Measurements from ENCODE around the gene MFAP1.

DNA sequence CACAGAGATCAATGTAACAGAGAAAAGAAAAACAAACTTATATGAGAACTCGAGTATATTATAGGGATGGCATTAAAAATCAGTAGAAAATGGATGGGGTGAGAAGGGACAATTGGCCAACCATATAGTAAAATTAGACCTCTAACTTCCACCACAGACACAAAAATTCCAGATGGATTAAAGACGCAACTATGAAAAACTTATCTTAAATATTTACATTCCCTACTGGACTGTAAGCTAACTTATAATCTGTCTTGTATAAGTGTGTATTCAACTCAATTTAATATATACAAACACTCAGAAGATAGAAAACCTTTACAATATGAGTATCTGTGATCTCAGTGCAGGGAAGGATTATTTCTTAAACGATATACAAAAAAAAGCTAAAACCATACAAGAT, 3.0 kb downstream of the MFAP1 start:
- TF ChIP-seq, protein P1, sequence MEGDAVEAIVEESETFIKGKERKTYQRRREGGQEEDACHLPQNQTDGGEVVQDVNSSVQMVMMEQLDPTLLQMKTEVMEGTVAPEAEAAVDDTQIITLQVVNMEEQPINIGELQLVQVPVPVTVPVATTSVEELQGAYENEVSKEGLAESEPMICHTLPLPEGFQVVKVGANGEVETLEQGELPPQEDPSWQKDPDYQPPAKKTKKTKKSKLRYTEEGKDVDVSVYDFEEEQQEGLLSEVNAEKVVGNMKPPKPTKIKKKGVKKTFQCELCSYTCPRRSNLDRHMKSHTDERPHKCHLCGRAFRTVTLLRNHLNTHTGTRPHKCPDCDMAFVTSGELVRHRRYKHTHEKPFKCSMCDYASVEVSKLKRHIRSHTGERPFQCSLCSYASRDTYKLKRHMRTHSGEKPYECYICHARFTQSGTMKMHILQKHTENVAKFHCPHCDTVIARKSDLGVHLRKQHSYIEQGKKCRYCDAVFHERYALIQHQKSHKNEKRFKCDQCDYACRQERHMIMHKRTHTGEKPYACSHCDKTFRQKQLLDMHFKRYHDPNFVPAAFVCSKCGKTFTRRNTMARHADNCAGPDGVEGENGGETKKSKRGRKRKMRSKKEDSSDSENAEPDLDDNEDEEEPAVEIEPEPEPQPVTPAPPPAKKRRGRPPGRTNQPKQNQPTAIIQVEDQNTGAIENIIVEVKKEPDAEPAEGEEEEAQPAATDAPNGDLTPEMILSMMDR (IDR thresholded peaks at IDR 0.05), result no peak
- TF ChIP-seq POLR2AphosphoS5 (IDR thresholded peaks at IDR 0.05) (no peak), POLR2A (IDR thresholded peaks at IDR 0.05) (no peak)

Data from upper lobe of left lung (tissue), 4 donors.